Activated CD4-positive, alpha-beta T cell treated with anti-CD3 and anti-CD28 coated beads for 1 hour (primary cell): ENCODE results near the gene MC1R.
"Not testable (repeated sequence)": the region's sequence is repeated elsewhere in the genome, so short reads cannot be mapped to it uniquely, and the experiment has no call there.

ENCODE experiments used
- DNase-seq: peaks from one replicate; pipeline ENCODE4 v3.0.0-alpha.2; 2020

The MC1R gene

GRCh38 chr16:89964201-89964600 lies 45.5 kb downstream of the MC1R start:
- DNase-seq: no peak

GRCh38 chr16:89965447-89966225 lies 47.0 kb downstream of the MC1R start:
- DNase-seq: no peak

- DNase-seq: no peak
Measured at GRCh38 chr16:89966756-89967155, 48.1 kb downstream of the MC1R start.

GRCh38 chr16:89967436-89967835 lies 48.8 kb downstream of the MC1R start:
- not testable (repeated sequence) for DNase-seq

- DNase-seq: not testable (repeated sequence)
Measured at GRCh38 chr16:89968074-89968473, 49.4 kb downstream of the MC1R start.

- no peak for DNase-seq
Measured at GRCh38 chr16:89969741-89970410, 51.2 kb downstream of the MC1R start.
